ENCODE measurements around the gene GP2.

GRCh38 chr16:20317117-20317516 lies 10.2 kb downstream of the GP2 start:
- TF ChIP-seq CTCF (IDR thresholded peaks at IDR 0.05) (no peak), ZFX (IDR thresholded peaks at IDR 0.05; ENCODE audit: borderline replicate concordance) (no peak)

Measured in 22Rv1 (cell line).